Adrenal gland (tissue), 12 donors: ENCODE results near the gene LRRC8E. TPM values are rescaled to one million over a fixed set of nuclear protein-coding genes. Genes with fewer than 3 reads are reported as not detected.

ENCODE experiments used
- DNase-seq, 7 donors: peaks; one replicate each; pipeline ENCODE4 v3.0.0-alpha.2; 2019 to 2020
- H3K27ac ChIP-seq, 5 donors: fragments of 200-600 bp; sonication (generic) in 4 of 5; 1 replicate in 3 of 5; 2 replicates in 2 of 5; pipeline versions ENCODE4 v1.5.1 to v1.8.0; 2016 to 2020; ENCODE audit warnings: mild to moderate bottlenecking in 1 of 5
- H3K27me3 ChIP-seq: fragments of 200-600 bp; 2 replicates; pipeline ENCODE4 v1.8.0; 2021
- H3K36me3 ChIP-seq, 2 donors: fragments of 200-600 bp; replicated peaks in 1 of 2; 1 replicate in 1 of 2; 2 replicates in 1 of 2; pipeline versions ENCODE4 v1.5.1 to v1.8.0; 2018 to 2022
- H3K4me1 ChIP-seq, 2 donors: fragments of 200-600 bp; replicated peaks in 1 of 2; 1 replicate in 1 of 2; 2 replicates in 1 of 2; pipeline versions ENCODE4 v1.5.1 to v1.8.0; 2018 to 2021
- H3K4me3 ChIP-seq, 4 donors: fragments of 200-600 bp; sonication (generic) in 3 of 4; one replicate each; pipeline ENCODE4 v1.5.1; 2016 to 2018
- H3K9me3 ChIP-seq, 3 donors: fragments of 200-600 bp; sonication (generic) in 1 of 3; replicated peaks in 1 of 3; 1 replicate in 2 of 3; 2 replicates in 1 of 3; pipeline versions ENCODE4 v1.5.1 to v1.8.0; 2016 to 2021
- POLR2A ChIP-seq, 2 donors: fragments of 450-650 bp; IDR thresholded peaks; one replicate each; pipeline ENCODE4 v1.6.1; 2017; ENCODE audit warnings: antibody characterized with exemption in 2 of 2, mild to moderate bottlenecking in 2 of 2, moderate library complexity in 1 of 2
- whole genome bisulfite sequencing, 4 donors: extraction: QIAGEN DNeasy Blood & Tissue Kit in 2 of 4; methylation state at CpG; one replicate each; pipeline versions ENCODE4 v1.1.5 to v1.1.7; 2013 to 2017; 5-methylcytosine and 5-hydroxymethylcytosine counted together
- intact Hi-C, 2 donors: fragments of 100-400 bp; cut with DNase I; formaldehyde crosslinking; loops; one replicate each; pipeline versions ENCODE4 v1.14.1 to v1.15.0; 2022 to 2023
- polyA plus RNA-seq, 3 donors: library from polyadenylated mRNA; stranded (reverse); fragments of 200-250 nt in 2 of 3; fragments of 350-450 nt in 1 of 3; fragmentation: Illumina TruSeq in 1 of 3; extraction: RNeasy Lipid Tissue Mini Kit (QIAGEN cat#74804) in 1 of 3; gene quantifications; one replicate each; pipeline ENCODE4 v1.2.3, GENCODE V29; 2013 to 2014
- total RNA-seq, 9 donors: library from RNA; depleted of rRNA in 4 of 9; stranded (reverse); fragments of >200 nt in 4 of 9; fragments of 120-200 nt in 1 of 9; fragmentation: NEBNext Ultra II Directional in 1 of 9; extraction: Animal tissue kit (Norgen Biotek cat#: 25700) in 1 of 9; gene quantifications; one replicate each; pipeline versions ENCODE4 v1.1.0 to v1.2.4, GENCODE V29; 2013 to 2023
- TF ChIP-seq, protein P1 (sequence below), 6 experiments: fragments of 450-650 bp in 4 of 6; fragments of 200-600 bp in 2 of 6; sonication (generic) in 1 of 6; IDR thresholded peaks; 1 replicate in 5 of 6; 2 replicates in 1 of 6; pipeline versions ENCODE4 v1.5.1 to v1.8.0; 2016 to 2021; ENCODE audit warnings: antibody characterized with exemption in 6 of 6, mild to moderate bottlenecking in 2 of 6, moderate library complexity in 1 of 6
- donor health status: healthy with polysubstance abuse.
- donor health status: Bipolar disorder and iron deficiency.
- donor health status: DM: yes; HTN: yes; CAD: no.
- donor health status: DM: no; HTN: no; CAD: no.
- donor health status: DM: no; HTN: no; CAD: no.
- donor health status: DM: yes; HTN: yes; CAD: no.

LRRC8E gene
- total and polyA plus RNA-seq, 12 donors: 0.67 to 22.9 (median 11.2) TPM

DNA sequence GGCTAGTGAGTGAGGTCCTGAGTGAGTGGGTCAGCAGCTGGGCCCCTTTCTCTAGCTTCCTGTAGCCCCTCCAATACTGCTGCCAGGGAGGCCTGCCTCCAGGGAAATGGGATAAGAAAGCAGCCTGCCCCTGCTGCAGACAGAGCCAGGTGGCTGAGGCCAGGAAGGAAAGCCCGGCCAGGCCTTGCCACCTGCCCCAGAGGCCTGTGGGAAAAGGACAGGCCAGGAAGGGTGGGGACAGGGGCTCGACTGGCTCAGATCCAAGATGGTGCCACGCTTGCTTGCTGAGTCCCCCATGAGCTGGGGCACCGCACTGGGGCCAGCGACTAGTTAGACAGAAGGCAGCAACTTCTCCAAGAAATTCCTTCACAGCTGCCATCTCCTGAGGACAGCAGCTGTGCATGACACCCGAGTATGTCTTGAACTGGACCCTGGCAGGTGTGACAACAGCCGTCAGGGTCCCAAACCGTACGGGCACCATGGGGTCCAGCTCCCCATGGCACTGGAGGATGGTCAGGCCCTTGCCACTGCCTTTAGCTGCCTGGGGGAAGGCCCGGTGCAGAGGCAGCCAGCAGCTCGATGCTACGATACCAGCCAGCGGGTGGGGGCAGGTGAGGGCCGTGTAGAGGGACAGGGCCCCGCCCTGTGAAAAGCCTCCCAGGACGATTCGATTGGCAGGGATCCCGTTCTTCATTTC, 9.1 kb upstream of the LRRC8E start:
- 63 to 71% (median 66%) methylated on average over 13 to 18 of the region's 18 CpGs for WGBS, 4 donors
- no peaks in the 10 kb centered on the region for H3K36me3 ChIP-seq
- no peak overlapping the region for H3K27ac ChIP-seq
- no peaks in the 10 kb centered on the region for H3K9me3 ChIP-seq
- peaks cover 11% of the 10 kb centered on the region for H3K27me3 ChIP-seq
- no peak overlapping the region for H3K4me3 ChIP-seq
- no peaks in the 10 kb centered on the region for H3K4me1 ChIP-seq
- intact Hi-C loops: no loop called here
- DNase-seq: no peak
- TF ChIP-seq, protein P1, sequence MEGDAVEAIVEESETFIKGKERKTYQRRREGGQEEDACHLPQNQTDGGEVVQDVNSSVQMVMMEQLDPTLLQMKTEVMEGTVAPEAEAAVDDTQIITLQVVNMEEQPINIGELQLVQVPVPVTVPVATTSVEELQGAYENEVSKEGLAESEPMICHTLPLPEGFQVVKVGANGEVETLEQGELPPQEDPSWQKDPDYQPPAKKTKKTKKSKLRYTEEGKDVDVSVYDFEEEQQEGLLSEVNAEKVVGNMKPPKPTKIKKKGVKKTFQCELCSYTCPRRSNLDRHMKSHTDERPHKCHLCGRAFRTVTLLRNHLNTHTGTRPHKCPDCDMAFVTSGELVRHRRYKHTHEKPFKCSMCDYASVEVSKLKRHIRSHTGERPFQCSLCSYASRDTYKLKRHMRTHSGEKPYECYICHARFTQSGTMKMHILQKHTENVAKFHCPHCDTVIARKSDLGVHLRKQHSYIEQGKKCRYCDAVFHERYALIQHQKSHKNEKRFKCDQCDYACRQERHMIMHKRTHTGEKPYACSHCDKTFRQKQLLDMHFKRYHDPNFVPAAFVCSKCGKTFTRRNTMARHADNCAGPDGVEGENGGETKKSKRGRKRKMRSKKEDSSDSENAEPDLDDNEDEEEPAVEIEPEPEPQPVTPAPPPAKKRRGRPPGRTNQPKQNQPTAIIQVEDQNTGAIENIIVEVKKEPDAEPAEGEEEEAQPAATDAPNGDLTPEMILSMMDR (IDR thresholded peaks at IDR 0.05): no peak
- no peak for TF ChIP-seq POLR2A (IDR thresholded peaks at IDR 0.05)

DNA sequence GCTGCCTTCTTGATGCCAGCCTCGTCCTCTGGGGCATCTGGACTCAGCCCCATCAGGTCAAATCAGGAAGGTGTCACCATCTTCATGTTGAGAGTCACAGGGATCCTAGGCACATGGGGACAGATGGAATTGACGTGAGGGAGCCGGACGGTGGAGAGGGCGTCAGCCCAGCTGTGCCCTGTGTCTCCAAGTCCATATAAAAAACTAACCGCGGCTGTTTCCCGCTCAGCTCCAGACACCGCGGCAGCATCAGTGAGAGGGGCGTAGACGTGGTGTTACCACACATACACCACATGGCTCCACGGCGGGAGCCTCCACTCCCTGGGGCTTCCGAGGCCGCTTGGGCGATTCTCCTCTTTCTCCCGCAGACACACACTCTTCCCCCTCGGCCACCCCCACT, 8.5 kb upstream of the LRRC8E start:
- intact Hi-C loops: no loop called here
- Histone ChIP-seq H3K27me3 (peaks cover 6% of the 10 kb centered on the region), H3K36me3 (no peaks in the 10 kb centered on the region), H3K27ac (no peak overlapping the region), H3K4me1 (no peaks in the 10 kb centered on the region), H3K4me3 (no peak overlapping the region), H3K9me3 (no peaks in the 10 kb centered on the region)
- WGBS, 4 donors: 81 to 87% (median 84%) methylated on average over 19 of the region's 19 CpGs
- no peak for DNase-seq
- TF ChIP-seq, protein P1 (IDR thresholded peaks at IDR 0.05): no peak

DNA sequence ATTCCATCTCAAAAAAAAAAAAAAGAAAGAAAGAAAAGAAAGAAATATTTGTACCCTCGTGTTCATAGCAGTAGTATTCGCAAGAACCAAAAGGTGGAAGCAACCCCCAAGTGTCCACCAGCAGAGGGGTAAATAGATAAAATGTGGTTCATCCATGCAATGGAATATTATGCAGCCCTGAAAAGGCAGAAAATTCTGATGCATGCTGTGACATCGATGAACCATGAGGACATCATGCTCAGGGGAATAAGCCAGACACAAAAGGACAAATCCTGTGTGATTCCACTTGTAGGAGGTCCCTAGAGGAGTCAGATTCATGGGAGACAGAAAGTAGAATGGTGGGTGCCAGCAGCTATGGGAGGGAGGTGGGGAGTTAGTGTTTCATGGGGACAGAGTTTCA, 6.4 kb upstream of the LRRC8E start:
- Histone ChIP-seq H3K4me1 (no peaks in the 10 kb centered on the region), H3K27me3 (no peaks in the 10 kb centered on the region), H3K27ac (no peak overlapping the region), H3K36me3 (no peaks in the 10 kb centered on the region), H3K9me3 (no peaks in the 10 kb centered on the region), H3K4me3 (no peak overlapping the region)
- 83 to 88% (median 85%) methylated on average over 3 of the region's 3 CpGs for WGBS, 4 donors
- no peak for DNase-seq
- TF ChIP-seq, protein P1 (IDR thresholded peaks at IDR 0.05): no peak
- no peak for TF ChIP-seq POLR2A (IDR thresholded peaks at IDR 0.05)
- intact Hi-C loops: no loop called here

DNA sequence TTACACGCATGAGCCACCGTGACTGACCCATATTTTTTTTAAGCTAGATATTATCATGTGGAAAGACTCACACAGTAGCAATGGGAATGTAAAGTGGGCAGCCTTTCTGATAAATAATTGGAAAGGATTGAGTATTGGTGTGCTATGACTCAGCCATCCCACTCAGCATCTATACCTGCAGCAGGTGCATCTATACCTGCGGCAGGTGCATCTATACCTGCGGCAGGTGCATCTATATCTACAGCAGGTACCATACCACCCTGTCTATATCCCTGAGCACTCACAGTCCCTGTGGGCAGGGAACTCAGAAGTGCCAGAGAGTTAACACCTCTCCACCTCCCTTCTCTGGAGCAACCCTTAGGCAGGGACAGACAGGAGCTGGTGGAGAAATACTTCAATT, 5.2 kb upstream of the LRRC8E start:
- 68 to 80% (median 74%) methylated on average over 4 of the region's 4 CpGs for WGBS, 4 donors
- peaks cover 0 to 1% of the 10 kb centered on the region in 2 donors for H3K4me1 ChIP-seq
- intact Hi-C loops: no loop called here
- no peak for TF ChIP-seq POLR2A (IDR thresholded peaks at IDR 0.05)
- TF ChIP-seq, protein P1 (IDR thresholded peaks at IDR 0.05): no peak
- no peaks in the 10 kb centered on the region for H3K27me3 ChIP-seq
- DNase-seq: no peak
- H3K4me3 ChIP-seq: no peak overlapping the region
- H3K9me3 ChIP-seq: no peaks in the 10 kb centered on the region
- H3K27ac ChIP-seq: no peak overlapping the region
- H3K36me3 ChIP-seq: no peaks in the 10 kb centered on the region
